ENCODE results near the gene HLA-DMB.

DNA sequence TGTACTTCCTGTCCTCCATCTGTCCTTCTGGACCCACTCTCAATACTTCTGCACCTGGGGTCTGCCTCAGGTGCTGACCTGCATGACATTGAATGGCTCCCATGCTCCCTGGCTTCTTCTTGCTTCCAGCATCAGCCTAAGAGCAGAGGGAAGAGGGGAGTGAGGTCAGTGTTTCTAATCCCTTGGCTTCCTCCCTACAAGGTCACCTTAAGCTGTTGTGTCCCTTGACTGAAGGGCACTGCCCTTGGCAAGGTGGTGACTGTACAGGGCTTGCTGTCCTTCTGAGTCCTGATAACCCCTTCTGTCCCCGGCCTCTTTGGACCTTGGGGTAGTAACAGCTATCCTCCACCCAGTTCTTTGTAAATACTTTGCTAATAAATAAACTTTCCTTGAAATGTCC, 9.6 kb downstream of the HLA-DMB start:
- TF ChIP-seq, protein P1, sequence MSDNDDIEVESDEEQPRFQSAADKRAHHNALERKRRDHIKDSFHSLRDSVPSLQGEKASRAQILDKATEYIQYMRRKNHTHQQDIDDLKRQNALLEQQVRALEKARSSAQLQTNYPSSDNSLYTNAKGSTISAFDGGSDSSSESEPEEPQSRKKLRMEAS (IDR thresholded peaks at IDR 0.05; ENCODE audit: low read depth), result no peak
- TF ChIP-seq TEAD4 (IDR thresholded peaks at IDR 0.05; ENCODE audit: borderline replicate concordance, insufficient read depth) (no peak), YY1 (IDR thresholded peaks at IDR 0.05; ENCODE audit: low read depth) (no peak), EP300 (IDR thresholded peaks at IDR 0.05; ENCODE audit: borderline replicate concordance in 1 of 2, low read depth in 1 of 2, low read length in 1 of 2) (no peak)
- TF ChIP-seq, protein P2, sequence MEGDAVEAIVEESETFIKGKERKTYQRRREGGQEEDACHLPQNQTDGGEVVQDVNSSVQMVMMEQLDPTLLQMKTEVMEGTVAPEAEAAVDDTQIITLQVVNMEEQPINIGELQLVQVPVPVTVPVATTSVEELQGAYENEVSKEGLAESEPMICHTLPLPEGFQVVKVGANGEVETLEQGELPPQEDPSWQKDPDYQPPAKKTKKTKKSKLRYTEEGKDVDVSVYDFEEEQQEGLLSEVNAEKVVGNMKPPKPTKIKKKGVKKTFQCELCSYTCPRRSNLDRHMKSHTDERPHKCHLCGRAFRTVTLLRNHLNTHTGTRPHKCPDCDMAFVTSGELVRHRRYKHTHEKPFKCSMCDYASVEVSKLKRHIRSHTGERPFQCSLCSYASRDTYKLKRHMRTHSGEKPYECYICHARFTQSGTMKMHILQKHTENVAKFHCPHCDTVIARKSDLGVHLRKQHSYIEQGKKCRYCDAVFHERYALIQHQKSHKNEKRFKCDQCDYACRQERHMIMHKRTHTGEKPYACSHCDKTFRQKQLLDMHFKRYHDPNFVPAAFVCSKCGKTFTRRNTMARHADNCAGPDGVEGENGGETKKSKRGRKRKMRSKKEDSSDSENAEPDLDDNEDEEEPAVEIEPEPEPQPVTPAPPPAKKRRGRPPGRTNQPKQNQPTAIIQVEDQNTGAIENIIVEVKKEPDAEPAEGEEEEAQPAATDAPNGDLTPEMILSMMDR (IDR thresholded peaks at IDR 0.05), result no peak
- TF ChIP-seq, protein P3, sequence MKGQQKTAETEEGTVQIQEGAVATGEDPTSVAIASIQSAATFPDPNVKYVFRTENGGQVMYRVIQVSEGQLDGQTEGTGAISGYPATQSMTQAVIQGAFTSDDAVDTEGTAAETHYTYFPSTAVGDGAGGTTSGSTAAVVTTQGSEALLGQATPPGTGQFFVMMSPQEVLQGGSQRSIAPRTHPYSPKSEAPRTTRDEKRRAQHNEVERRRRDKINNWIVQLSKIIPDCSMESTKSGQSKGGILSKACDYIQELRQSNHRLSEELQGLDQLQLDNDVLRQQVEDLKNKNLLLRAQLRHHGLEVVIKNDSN (IDR thresholded peaks at IDR 0.05; ENCODE audit: borderline replicate concordance, low read depth), result no peak

Measured in SK-N-SH (cell line).